GM18517 (cell line): ENCODE data around the gene GYPA.
"Not testable (repeated sequence)": the region's sequence is repeated elsewhere in the genome, so short reads cannot be mapped to it uniquely, and the experiment has no call there.

Source experiments
- ATAC-seq: cut with Tn5 transposase; IDR thresholded peaks from one replicate; pipeline ENCODE4 v1.9.1; 2021; ENCODE audit warnings: mild to moderate bottlenecking, moderate library complexity; ENCODE audit not compliant: unreplicated experiment

The GYPA gene

DNA sequence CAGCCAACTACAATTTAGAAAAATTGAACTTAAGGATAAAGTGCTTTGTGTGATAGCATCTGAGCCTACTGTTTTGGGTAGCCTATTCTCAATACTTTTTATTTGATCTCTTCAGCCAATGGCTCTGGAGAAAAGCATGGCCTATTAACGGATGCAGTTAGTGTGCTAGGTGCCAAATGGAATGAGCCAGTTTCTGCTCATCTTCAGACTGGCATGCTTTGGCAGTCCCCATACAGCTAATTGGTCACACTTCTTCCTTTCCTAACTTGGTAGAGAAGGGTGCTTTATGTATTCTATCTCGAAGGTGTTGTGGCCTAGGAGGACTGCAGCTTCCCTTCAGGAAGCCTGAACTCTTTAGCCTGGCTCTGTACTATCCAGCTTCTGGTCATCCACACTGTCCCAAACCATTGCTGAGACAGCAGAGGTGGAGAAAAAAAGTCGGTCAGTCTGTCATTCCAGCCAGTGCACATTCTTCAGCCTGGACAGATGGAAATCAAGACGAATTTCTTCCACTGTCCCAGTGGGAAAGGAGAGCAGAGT is 11.1 kb downstream of the GYPA start:
- ATAC-seq, result not testable (repeated sequence)

DNA sequence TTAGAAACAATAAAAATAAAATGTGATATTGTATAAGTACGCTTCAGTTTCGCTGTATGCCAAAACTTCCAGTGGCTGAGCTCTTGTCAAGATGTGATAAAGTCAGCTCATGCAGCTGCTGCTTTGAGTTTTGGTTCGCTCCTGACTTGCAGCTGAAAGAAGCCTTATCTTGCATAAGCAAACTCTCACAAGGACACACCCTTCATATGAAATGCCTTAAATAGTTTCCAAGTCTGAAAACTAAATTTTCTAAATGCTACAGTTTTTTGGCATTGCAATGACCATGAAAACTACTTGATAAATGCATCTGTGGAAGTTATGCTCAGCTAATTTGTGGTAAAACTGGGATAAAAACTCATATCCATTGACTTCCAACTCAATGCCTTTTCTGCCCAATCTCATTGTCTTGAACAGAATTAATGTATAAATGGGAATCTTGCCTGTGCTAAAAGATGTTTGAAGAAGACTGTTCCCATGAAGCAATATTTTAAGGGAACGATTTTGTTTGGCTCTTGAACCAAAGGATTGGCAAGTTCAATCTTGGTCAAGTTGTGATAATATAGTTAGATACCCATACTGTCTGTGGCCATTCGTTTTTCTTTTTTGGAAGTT is 11.7 kb downstream of the GYPA start:
- not testable (repeated sequence) for ATAC-seq

DNA sequence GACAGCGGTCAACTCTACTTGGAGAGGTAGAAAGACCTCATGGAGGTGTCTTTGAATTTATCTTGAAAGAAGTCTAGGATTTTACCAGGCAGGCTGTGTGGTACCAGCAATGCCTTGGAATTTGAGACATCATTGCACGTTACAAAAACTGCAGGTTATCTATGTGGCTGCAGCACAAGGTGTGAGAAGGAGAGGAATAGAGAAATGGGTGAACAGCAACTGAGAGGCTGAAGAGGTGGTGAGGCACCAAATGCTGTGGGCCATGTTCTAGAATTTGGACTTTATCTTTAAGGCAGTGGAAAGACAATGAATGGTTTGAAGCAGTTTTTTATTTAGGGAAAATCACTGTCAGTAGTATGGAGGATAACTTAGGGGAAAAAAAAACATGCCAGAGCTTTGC is 15.4 kb downstream of the GYPA start:
- ATAC-seq, result not testable (repeated sequence)

DNA sequence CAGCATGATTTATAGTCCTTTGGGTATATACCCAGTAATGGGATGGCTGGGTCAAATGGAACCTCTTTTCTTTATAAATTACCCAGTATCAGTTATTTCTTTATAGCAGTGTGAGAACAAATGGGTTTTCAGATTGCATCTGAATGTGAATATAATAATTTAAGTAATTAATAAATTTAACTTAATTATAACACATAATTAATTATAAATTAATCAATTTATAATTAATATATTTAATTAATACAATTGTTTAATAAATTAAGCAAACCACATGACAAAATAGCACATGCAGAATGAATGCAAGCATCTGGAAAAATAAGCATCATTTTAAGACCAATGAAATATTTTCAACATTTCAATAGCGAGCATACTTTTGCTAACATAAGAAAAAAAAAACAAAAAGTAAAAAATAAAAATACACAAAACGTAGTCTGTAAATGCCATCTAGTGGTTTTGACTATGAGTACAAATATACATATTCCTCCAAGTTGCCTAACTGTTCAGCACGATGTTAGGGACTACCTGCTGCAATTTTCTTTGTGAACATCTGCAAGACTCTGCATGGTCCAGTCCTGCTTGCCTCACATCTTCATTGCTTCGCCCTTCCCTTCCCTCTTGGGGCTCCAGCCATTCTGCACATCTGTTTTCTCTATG is 16.4 kb downstream of the GYPA start:
- ATAC-seq, result not testable (repeated sequence)

DNA sequence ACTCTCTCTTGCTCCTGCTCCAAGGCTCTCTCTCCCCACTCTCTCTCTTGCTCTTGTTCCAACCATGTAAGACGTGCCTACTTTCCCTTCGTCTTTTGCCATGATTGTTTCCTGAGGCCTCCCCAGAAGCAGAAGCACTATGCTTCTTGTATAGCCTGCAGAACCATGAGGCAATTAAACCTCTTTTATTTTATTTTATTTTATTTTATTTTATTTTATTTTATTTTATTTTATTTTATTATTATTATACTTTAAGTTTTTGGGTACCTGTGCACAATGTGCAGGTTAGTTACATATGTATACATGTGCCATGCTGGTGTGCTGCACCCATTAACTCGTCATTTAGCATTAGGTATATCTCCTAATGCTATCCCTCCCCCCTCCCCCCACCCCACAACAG is 17.2 kb downstream of the GYPA start:
- not testable (repeated sequence) for ATAC-seq

DNA sequence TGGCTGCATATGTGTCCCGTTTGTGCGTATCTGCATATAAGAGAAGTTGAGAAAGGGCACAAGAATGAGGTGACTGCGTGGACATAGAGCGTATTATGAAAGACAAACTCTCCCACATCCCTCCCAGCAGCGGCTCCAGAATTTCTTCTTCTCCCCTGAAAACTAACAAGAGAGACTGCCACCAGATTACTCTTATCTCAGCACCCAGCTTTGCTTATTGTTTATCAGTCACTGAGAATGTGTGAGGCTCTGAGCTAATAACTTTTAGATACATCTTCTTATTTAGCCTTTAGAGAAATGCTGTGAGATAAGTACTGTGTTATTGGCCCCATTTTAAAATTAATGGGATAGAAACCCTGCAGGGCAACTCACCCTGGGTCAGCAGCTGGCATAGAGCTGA is 20.8 kb downstream of the GYPA start:
- not testable (repeated sequence) for ATAC-seq

DNA sequence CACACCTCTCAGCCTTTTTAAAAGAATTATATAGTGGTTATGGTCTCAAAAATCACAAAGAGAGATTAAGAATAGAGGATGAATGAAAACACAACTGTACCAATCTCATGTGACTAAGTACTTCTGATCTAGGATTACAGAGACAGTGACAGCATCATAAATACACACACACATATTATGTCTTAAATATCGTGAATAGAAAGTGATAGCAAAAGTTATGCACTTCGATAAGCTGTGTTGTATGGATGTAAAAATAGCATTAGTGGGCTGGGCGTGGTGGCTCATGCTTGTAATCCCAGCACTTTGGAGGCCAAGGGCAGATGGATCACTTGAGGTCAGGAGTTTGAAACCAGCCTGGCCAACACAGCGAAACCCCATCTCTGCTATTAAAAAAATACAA is 25.0 kb downstream of the GYPA start:
- ATAC-seq, result no peak

DNA sequence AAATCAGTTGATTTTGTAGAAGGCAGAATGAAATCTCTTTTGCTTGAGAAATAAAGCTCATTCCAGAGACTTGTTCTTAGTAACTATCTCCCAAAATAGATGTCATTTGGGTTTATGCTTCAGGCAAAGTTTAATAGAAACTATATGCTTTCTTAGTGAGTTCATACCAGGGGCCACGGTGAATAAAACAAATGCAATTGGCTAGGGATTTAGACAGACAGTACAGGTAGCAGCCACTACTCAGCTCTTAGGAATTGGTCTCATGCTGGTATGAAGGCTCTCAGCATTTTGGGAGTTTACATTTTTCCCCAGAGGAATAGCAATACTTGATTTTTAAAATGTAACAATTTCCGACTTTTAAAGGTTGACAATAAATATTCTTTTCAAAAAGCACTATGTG is 27.0 kb downstream of the GYPA start:
- ATAC-seq, result no peak

DNA sequence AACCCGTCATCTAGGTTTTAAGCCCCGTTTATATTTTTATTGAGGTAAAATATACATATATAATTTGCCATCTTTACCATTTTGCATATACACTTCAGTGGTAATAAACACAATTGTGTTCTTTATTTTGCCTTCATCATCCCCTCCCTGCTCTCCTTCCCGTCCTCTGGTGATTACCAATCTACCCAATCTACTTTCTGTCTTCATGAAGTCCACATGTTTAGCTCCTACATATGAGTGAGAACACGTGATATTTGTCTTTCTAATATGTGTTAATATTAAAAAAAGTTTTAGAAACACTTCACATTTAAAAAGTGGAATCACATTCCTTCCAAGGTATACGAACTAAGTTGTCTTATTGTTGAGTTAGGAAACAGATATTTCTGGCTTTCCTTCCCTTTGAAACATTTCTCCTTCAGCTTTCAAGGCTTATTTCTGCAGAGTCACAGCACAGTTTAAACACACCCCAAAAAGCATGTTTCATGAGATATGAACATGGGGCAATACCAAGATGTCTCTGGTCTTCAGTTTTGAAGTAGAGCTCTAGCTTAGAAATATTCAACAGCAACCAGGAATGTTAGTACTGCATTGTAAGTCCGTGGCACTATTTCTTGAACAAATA is 35.9 kb downstream of the GYPA start:
- no peak for ATAC-seq

DNA sequence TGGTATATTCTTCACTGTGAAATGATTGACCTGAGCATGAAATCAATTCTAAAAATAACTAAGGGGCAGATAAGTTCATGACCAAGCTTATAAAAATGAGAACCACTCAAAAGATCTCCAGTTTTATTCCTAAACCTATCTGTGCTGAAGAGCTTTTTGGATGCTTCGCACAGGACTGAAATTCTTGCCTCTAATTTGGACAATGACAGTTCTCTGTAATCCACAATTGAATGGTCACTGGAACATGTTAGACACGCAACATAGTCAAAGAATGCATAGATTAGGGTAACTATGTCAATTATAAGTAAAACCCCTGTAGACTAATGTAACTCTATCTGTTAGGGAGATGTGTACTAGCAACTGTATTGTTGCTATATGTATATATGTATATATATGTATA is 42.7 kb downstream of the GYPA start:
- not testable (repeated sequence) for ATAC-seq

DNA sequence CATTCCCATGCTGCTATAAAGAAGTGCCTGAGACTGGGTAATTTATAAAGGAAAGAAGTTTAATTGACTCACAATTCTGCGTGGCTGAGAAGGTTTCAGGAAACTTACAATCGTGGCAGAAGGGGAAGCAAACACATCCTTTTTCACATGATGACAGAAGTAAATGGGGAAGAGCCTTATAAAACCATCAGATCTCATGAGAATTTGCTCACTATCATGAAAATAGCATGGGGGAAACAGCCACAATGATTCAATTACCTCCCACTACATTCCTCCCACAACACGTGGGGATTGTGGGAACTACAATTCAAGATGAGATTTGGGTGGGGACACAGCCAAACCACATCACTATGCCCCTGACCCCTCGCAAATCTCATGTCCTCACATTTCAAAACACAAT is 46.5 kb downstream of the GYPA start:
- ATAC-seq, result not testable (repeated sequence)

DNA sequence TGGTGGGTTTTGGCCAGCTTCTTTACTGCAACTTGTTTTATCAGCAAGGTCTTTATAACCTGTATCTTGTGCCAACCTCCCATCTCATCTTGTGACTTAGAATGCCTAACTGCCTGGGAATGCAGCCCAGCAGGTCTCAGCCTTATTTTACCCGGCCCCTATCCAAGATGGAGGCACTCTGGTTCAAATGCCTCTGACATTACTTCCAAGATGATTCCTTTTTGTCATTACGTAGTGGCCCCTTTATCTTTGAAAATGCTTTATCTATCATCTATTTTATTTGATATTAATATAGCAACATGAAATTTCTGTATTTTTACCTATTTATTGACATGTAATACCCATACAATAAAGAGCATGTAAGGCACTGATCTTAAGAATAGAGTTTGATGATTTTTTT is 49.3 kb downstream of the GYPA start:
- not testable (repeated sequence) for ATAC-seq

DNA sequence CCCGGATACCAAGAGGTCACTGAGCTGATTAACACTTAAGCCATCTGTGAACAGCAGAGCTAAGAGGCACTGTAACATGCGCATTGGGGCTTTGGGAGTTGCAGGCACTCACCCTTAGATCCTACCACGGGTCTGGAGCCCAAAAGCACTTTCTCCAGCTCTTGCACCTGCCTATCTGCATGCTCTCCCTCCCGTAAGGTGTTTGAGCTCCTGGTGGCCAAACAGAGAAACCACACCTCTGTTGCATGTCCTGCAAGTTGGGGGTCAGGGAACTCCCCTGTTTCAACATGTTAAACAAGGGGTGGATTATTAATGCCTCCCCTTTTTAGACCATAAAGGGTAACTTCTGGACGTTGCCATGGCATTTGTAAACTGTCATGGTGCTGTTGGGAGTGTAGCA is 49.8 kb downstream of the GYPA start:
- ATAC-seq, result no peak

DNA sequence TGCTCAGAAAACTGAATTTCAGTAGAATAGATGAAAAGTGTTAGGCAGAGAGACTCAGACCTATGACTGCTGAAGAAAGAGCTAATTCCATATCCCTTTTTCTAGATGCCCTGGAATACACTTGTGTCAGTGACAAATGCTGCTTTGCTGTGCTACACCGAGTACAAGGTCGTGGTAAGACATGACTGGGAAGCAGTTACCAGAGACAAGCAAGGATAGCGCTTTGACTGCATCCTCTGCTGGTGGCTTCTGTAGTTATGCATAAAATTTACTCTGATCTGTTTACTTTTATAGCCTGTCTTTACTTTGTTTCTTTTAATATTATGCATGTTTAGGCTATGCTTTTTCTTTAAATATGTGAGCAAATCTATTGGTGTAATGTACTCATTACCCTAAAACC is 58.5 kb downstream of the GYPA start:
- ATAC-seq, result not testable (repeated sequence)

DNA sequence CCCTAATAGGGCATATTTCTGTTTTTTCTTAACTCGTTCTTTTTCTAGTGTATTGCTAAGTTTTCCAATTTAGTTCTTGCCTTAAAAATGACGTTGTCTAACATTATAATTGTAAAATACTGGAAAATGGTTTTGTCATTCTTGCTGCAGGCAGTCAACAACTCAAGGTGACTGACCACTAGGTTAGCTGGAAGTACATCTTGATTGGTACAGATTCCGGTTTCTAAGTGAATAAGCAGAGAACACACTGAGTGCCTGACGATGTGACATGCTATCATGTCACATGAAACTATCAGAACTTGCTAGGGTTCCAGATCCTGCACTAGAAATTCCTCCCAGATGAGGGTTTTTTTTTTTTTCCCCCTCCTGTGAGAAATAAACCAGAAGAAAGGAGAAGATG is 60.4 kb downstream of the GYPA start:
- not testable (repeated sequence) for ATAC-seq

DNA sequence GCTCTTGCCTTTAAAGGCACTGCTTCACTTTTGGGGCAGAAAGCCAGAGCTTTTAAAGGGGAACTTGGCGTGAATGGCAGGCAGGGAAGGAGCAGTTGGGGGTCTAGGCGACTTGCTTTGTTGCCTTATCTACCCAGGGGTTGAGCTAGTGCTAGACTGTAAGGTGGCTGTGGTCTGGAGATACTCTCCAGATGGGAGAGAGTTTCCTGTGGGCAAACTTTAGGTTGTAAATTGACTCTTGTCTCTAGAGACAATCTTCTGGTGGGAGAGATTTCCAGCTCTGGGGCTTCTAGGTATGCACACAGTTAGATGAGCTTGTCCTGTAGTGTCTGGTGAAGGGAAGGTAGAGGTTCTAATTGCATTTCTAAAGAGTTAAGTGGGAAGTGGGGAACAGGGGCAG is 61.8 kb downstream of the GYPA start:
- not testable (repeated sequence) for ATAC-seq

DNA sequence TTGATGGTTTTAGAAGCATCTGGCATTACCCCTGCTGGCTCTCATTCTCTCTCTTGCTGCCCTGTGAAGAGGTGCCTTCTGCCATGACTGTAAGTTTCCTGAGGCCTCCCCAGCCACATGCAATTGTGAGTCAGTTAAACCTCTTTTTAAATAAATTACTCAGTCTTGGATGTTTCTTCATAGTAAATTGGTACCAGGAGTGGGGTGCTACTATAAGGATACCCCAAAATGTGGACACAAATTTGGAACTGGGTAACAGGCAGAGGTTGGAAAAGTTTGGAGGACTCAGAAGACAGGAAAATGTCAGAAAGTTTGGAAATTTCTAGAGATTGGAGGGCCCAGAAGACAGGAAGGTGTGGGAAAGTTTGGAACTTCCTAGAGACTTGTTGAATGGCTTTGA is 79.0 kb downstream of the GYPA start:
- ATAC-seq, result not testable (repeated sequence)

DNA sequence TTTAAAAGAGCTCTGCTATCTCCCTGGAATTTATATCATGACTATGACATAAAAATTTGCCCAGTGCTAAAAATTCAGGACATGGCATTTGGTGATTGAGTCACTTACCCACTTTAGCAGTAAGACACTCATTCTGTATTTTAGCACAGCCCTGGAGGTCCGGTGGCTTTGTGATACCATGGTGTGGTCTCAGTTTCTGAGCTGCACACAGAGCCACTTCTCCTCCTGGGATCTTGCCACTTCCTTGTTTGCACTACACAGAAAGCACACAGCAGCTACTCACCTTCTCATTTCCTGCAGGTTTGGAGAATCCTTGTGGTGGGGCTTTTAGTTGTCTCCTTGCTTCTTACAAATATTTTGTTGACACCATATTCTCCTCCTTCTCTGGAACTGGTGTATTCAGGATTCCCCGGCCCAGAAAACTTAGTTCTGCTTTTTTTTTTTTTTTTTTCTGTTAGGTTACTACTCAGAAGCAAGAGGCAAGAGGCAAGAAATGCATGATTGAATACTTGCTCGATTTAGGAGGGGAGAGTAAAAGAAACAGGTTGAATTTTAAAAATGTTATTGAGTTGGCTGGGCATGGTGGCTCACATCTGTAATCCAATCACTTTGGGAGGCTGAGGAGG is 80.2 kb downstream of the GYPA start:
- ATAC-seq, result not testable (repeated sequence)
